Right lobe of liver (tissue), 4 donors: ENCODE results near the gene SHF.

ENCODE experiments used
- CTCF ChIP-seq, 4 donors: fragments of 200-600 bp in 3 of 4; fragments of 450-650 bp in 1 of 4; IDR thresholded peaks; one replicate each; pipeline versions ENCODE4 v1.5.1 to v1.8.0; 2016 to 2022; ENCODE audit warnings: antibody characterized with exemption in 4 of 4, mild to moderate bottlenecking in 2 of 4
- POLR2A ChIP-seq: fragments of 450-650 bp; IDR thresholded peaks from one replicate; pipeline ENCODE4 v1.6.1; 2017; ENCODE audit warnings: antibody characterized with exemption, mild to moderate bottlenecking
- donor health status: DM: no; HTN: no; CAD: no.
- donor health status: DM: no; HTN: no; CAD: no.
- donor health status: DM: no; HTN: yes; CAD: no.

- TF ChIP-seq POLR2A (no peak), CTCF (IDR thresholded peaks at IDR 0.05) (no peak)
These were observed 36.8 kb downstream of the SHF start for GRCh38 chr15:45150997-45151396.
